Nasal cavity respiratory epithelium epithelial cell of viscerocranial mucosa (primary cell): Measurements from ENCODE around the gene VWA5B1. TPM values are rescaled to one million over a fixed set of nuclear protein-coding genes. Genes with fewer than 3 reads are reported as not detected.

Experiments used
- total RNA-seq: library from RNA; depleted of rRNA; stranded (reverse); fragments of >200 nt; gene quantifications from 2 replicates; pipeline ENCODE4 v1.2.3, GENCODE V29; 2014

VWA5B1 gene
- not detected in 2 replicates for total RNA-seq

GRCh38 chr1:20290624-20291597 lies at the start of gene VWA5B1:
Gene VWA5B1, plus strand, starts transcription at chr1:20290875. Its CDS starts 19,727 bp downstream, at chr1:20310602.

Other genes starting within 250 kb of the VWA5B1 start
- gene PLA2G5, start 220.7 kb upstream of the VWA5B1 start, total RNA-seq = not detected in 2 replicates
- gene PLA2G2D, start 171.3 kb upstream of the VWA5B1 start, total RNA-seq = not detected in 2 replicates
- gene PLA2G2F, start 151.6 kb upstream of the VWA5B1 start, total RNA-seq = under 0.01 TPM in 1 of 2 replicates, not detected in the other
- under 0.01 and 0.21 TPM in 2 replicates for gene UBXN10, start 104.8 kb upstream of the VWA5B1 start, total RNA-seq
- gene PLA2G2C, start 104.4 kb upstream of the VWA5B1 start, total RNA-seq = not detected in 2 replicates
- 6.9 and 7.2 TPM in 2 replicates for gene CAMK2N1, start 195.3 kb downstream of the VWA5B1 start, total RNA-seq
- 29.7 and 31.3 TPM in 2 replicates for gene MUL1, start 217.3 kb downstream of the VWA5B1 start, total RNA-seq